AG04450 (cell line): ENCODE measurements around the gene ADGRG6. TPM values are rescaled to one million over a fixed set of nuclear protein-coding genes. Genes with fewer than 3 reads are reported as not detected.

ENCODE experiments used
- CTCF ChIA-PET: fragments of 300-600, 350-600 bp; formaldehyde crosslinking; extraction: SDS; loops from one replicate; lab custom pipeline; 2022; ENCODE audit warnings: antibody characterized with exemption, inconsistent platforms; lab: Charles Lee
- POLR2A ChIA-PET: fragments of 350-600 bp; formaldehyde crosslinking; extraction: SDS; loops from one replicate; lab custom pipeline; 2021; ENCODE audit warnings: antibody characterized with exemption, inconsistent platforms; lab: Yijun Ruan, JAX
- DNase-seq: peaks from one replicate; pipeline ENCODE4 v3.0.0-alpha.2; 2011; ENCODE audit warnings: low read depth, low spot score
- H3K27ac ChIP-seq: one replicate; pipeline ENCODE4 v1.5.1; 2012; ENCODE audit warnings: low read depth, low read length, control low read depth
- H3K27me3 ChIP-seq: one replicate; pipeline ENCODE4 v1.6.0; 2012; ENCODE audit warnings: low read length; ENCODE audit not compliant: control insufficient read depth, insufficient read depth
- H3K4me3 ChIP-seq: 2 replicates; pipeline ENCODE4 v1.5.1; 2011; ENCODE audit warnings: mild to moderate bottlenecking, low read depth, low read length, control low read depth
- H3K9me3 ChIP-seq: 2 replicates; pipeline ENCODE4 v1.5.1; 2012; ENCODE audit warnings: low read length; ENCODE audit not compliant: control insufficient read depth, insufficient read depth
- polyA plus RNA-seq: library from polyadenylated mRNA; depleted of rRNA; stranded (reverse); fragments of >200 nt; gene quantifications from 2 replicates; pipeline ENCODE4 v1.2.3, GENCODE V29; 2011
- TF ChIP-seq, protein P1 (sequence below): IDR thresholded peaks from 2 replicates; pipeline ENCODE4 v1.5.1; 2011; ENCODE audit warnings: low read depth, low read length, control low read depth, inconsistent platforms

Gene ADGRG6
- polyA plus RNA-seq, 1 experiment = 16.2 TPM

DNA sequence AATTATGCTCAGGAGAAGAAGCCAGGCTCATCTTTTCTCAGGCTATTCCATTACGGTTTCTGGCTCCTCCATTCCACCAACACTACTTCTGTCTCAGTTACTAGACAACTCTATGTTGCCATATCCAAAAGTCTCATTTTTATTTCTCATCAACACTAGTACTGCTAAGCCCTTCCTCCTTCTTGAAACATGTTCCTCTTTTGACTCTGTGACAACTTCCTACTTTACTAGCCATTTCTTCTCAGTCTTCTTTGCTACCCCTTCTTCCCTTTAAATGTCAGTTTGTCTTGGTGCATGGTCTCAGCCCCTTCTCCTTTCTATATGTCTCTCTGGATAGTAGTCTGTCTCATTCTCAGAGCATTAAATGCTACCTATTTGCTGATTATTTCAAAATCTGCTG lies 7.1 kb upstream of the ADGRG6 start:
- ChIA-PET CTCF (no interaction called here), POLR2A (no interaction called here)
- DNase-seq = no peak

DNA sequence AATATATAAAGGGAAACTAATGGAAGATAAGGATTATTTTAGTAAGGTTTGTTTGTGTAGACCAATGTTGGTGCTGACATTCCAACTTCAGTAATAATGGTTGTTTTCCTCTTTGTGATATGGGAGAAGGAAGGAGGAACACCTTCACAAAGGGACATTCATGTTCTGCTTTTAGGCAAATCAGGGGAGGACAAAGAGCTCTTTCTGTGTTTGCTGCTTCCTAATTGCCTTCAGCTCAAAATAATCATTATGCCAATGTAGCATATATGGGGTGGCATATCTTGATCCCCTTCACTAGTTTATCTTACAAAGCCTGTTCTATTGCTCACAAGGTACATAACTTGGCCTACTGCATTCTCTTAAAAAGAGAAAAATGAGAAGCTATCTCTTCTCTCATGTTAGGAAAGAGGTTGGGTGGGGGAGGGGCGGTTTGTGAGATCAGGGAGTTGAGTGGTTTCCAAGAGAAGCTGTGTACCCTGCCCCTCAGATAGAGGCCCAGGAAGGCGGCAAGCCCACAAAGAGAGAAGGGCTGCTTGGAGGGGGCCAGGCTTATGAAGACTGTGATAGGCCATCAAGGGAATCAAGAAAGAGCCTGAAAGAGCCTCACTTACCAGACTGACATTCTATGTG lies 4.7 kb upstream of the ADGRG6 start:
- POLR2A ChIA-PET = interaction anchor here (0.6 kb wide), 1 partner anchor 26 kb away, joined by 4 read pairs; no protein-coding TSS in a partner anchor
- Histone ChIP-seq H3K27me3 (no peaks in the 10 kb centered on the region), H3K9me3 (no peaks in the 10 kb centered on the region), H3K27ac (no peak overlapping the region), H3K4me3 (no peak overlapping the region)
- DNase-seq = no peak
- CTCF ChIA-PET = no interaction called here
- TF ChIP-seq, protein P1, sequence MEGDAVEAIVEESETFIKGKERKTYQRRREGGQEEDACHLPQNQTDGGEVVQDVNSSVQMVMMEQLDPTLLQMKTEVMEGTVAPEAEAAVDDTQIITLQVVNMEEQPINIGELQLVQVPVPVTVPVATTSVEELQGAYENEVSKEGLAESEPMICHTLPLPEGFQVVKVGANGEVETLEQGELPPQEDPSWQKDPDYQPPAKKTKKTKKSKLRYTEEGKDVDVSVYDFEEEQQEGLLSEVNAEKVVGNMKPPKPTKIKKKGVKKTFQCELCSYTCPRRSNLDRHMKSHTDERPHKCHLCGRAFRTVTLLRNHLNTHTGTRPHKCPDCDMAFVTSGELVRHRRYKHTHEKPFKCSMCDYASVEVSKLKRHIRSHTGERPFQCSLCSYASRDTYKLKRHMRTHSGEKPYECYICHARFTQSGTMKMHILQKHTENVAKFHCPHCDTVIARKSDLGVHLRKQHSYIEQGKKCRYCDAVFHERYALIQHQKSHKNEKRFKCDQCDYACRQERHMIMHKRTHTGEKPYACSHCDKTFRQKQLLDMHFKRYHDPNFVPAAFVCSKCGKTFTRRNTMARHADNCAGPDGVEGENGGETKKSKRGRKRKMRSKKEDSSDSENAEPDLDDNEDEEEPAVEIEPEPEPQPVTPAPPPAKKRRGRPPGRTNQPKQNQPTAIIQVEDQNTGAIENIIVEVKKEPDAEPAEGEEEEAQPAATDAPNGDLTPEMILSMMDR = no peak

More for the DNA sequence above, 7.1 kb upstream of the ADGRG6 start:
- H3K9me3 ChIP-seq = no peaks in the 10 kb centered on the region
- no peak overlapping the region for H3K27ac ChIP-seq
- H3K27me3 ChIP-seq = no peaks in the 10 kb centered on the region
- TF ChIP-seq, protein P1 = no peak
- H3K4me3 ChIP-seq = no peak overlapping the region

DNA sequence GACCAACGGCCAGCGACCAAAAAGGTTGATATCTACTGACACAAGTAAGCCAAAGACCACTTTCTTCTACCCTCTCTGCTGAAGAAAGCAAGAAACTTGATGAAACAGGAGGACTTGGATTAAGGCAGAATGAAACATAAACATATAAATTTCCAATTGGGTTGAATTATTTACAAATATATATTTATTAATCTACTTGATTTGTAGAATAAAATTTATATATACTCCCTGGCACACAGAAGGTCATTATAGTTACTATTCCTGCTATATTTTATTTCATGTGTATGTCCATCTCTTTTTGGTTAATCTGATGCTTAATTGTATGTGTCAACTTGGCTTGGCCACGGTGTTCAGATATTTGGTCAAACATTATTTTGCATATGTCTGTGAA lies 4.2 kb upstream of the ADGRG6 start:
- H3K9me3 ChIP-seq = no peaks in the 10 kb centered on the region
- CTCF ChIA-PET = no interaction called here
- H3K27ac ChIP-seq = no peak overlapping the region
- TF ChIP-seq, protein P1 = no peak
- no peak for DNase-seq
- H3K27me3 ChIP-seq = no peaks in the 10 kb centered on the region
- POLR2A ChIA-PET = no interaction called here
- no peak overlapping the region for H3K4me3 ChIP-seq

DNA sequence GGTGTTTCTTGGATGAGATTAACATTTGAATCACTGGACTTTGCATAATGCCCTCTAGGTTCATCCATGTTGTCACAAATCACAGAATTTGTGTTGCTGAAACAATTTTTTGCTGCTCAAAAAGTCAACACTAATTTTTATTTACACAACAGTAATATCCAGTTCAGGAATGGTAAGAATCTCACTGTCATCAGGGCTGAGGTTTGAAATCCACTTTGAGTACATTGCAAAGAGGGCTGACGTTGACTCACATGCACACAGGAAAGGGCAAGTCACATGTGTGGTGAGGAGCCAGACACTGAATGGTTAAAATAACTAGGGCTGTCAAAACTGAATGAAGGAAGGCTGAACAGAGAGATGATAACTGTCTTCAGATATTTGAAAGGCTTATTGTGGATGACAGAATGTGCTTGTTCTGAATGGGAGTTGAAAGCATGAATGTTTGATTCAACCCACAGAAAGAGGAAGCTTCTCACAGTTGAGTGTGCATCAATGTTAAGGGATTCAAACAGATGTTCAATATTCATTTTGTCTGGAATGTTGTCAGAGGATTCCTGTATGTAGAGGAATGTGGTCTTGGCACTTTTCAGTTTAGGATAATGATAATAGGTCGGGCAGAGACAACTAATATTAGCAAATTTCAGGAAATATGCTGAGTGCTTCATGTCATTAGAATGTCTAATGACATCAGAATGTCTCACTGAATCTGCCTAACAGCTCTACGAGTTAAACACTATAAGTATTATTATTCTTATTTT lies 3.6 kb upstream of the ADGRG6 start:
- Histone ChIP-seq H3K9me3 (no peaks in the 10 kb centered on the region), H3K27ac (no peak overlapping the region), H3K4me3 (no peak overlapping the region), H3K27me3 (no peaks in the 10 kb centered on the region)
- POLR2A ChIA-PET = interaction anchor here (0.7 kb wide), 1 partner anchor 31 kb away, joined by 3 read pairs; no protein-coding TSS in a partner anchor
- TF ChIP-seq, protein P1 = no peak
- CTCF ChIA-PET = interaction anchor here (0.7 kb wide), 1 partner anchor 57 kb away, joined by 3 read pairs; no protein-coding TSS in a partner anchor
- DNase-seq = peak; percentile 38

DNA sequence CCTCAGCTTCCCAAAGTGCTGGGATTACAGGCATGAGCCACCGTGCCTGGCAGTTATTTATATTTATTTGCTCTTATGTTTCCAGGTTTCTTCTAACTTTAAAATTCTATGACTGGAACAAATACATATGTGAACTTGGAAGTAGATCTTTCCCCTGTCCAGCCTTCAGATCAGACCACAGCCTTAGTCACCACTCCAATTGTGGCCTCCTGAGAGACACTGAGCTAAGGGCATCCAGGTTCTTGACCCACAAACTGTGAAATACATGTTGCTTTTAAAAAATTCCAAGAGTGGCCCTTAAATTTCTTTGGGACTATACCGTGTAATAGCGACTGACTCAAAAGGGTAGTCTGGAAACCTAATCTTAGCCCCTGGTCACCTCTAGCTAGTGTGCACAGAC lies 1.5 kb upstream of the ADGRG6 start:
- POLR2A ChIA-PET = no interaction called here
- CTCF ChIA-PET = interaction anchor here (1.2 to 1.7 kb wide), 3 partner anchors 9 to 87 kb away, joined by 3 to 9 read pairs (median 6); no protein-coding TSS in a partner anchor
- TF ChIP-seq, protein P1 = no peak
- DNase-seq = no peak
- H3K4me3 ChIP-seq = no peak overlapping the region
- no peaks in the 10 kb centered on the region for H3K27me3 ChIP-seq
- no peaks in the 10 kb centered on the region for H3K9me3 ChIP-seq
- no peak overlapping the region for H3K27ac ChIP-seq
